Measurements from ENCODE around the gene CCSER1.

- TF ChIP-seq CTCF (IDR thresholded peaks at IDR 0.05; ENCODE audit: borderline replicate concordance, extremely low read depth, low read length, poor library complexity, severe bottlenecking) (no peak), EZH2 (IDR thresholded peaks at IDR 0.05; ENCODE audit: borderline replicate concordance, low read depth, low read length, severe bottlenecking) (no peak)
These were observed 1246.4 kb downstream of the CCSER1 start for GRCh38 chr4:91373546-91373945.
